K562 (cell line): ENCODE results near the gene C12orf75.

Source experiments
- BRF2 ChIP-seq: IDR thresholded peaks from 3 replicates; pipeline ENCODE4 v1.6.1; 2011; ENCODE audit warnings: borderline replicate concordance, mild to moderate bottlenecking; ENCODE audit not compliant: insufficient read length, insufficient read depth
- CHD4 ChIP-seq: fragments of 200-600 bp; sonication (generic); IDR thresholded peaks from 3 replicates; pipeline ENCODE4 v1.6.1; 2012; ENCODE audit warnings: low read depth, mild to moderate bottlenecking, mixed read lengths, low read length, inconsistent platforms; ENCODE audit not compliant: insufficient read depth, insufficient replicate concordance, poor library complexity, severe bottlenecking
- CTCF ChIP-seq, 3 experiments: IDR thresholded peaks in 2 of 3; conservative IDR thresholded peaks in 1 of 3; 2 replicates each; pipeline ENCODE4 v1.5.1; 2011 to 2012; ENCODE audit warnings: low read length in 3 of 3, mild to moderate bottlenecking in 3 of 3, control low read depth in 2 of 3, improper control_type of control experiment in 1 of 3, inconsistent platforms in 1 of 3, low read depth in 1 of 3, mixed read lengths in 1 of 3, moderate library complexity in 1 of 3; ENCODE audit not compliant: insufficient read depth in 2 of 3
- GATAD2A ChIP-seq: fragments of 450-650 bp; IDR thresholded peaks from 2 replicates; pipeline ENCODE4 v1.6.1; 2017
- JUND ChIP-seq, 2 experiments: IDR thresholded peaks; 2 replicates in 1 of 2; 3 replicates in 1 of 2; pipeline ENCODE4 v1.6.1; 2011; ENCODE audit warnings: borderline replicate concordance in 2 of 2, low read depth in 2 of 2, low read length in 2 of 2, improper control_type of control experiment in 1 of 2, missing biosample characterization in 1 of 2, missing genetic modification characterization in 1 of 2, missing genetic modification reagents in 1 of 2
- POLR2A ChIP-seq: fragments of 450-650 bp; conservative IDR thresholded peaks from 2 replicates; pipeline ENCODE4 v1.6.1; 2016
- SP1 ChIP-seq: sonication (generic); formaldehyde crosslinking; IDR thresholded peaks from 2 replicates; pipeline ENCODE4 v1.8.1; 2022; ENCODE audit warnings: mild to moderate bottlenecking, missing genetic modification reagents
- SPI1 ChIP-seq: IDR thresholded peaks from 2 replicates; pipeline ENCODE4 v1.6.1; 2011; ENCODE audit warnings: low read depth, low read length, control low read depth, borderline replicate concordance
- TCF7L2 ChIP-seq: fragments of 150-350 bp; IDR thresholded peaks from 2 replicates; pipeline ENCODE4 v1.6.1; 2016; ENCODE audit warnings: low read depth, mild to moderate bottlenecking, low read length, moderate library complexity
- ZC3H4 ChIP-seq: sonication (generic); formaldehyde crosslinking; IDR thresholded peaks from 2 replicates; pipeline ENCODE4 v1.9.0; 2021; ENCODE audit warnings: missing genetic modification reagents, borderline replicate concordance
- ZHX1 ChIP-seq: fragments of 150-350 bp; conservative IDR thresholded peaks from 2 replicates; pipeline ENCODE4 v1.6.1; 2014; ENCODE audit warnings: low read length
- ZNF274 ChIP-seq: IDR thresholded peaks from 2 replicates; pipeline ENCODE4 v1.6.1; 2011; ENCODE audit warnings: low read depth, mild to moderate bottlenecking, low read length, moderate library complexity, borderline replicate concordance
- ZNF778 ChIP-seq: fragments of 450-650 bp; formaldehyde crosslinking; IDR thresholded peaks from 2 replicates; pipeline ENCODE4 v1.4.0; 2020; ENCODE audit warnings: mild to moderate bottlenecking, moderate library complexity

- TF ChIP-seq JUND (IDR thresholded peaks at IDR 0.05; ENCODE audit: borderline replicate concordance, low read depth, low read length) (no peak), JUND (tag; IDR thresholded peaks at IDR 0.05; ENCODE audit: borderline replicate concordance, low read depth, low read length) (no peak), BRF2 (no peak), POLR2A (no peak), TCF7L2 (no peak), SPI1 (no peak), SP1 (CRISPR knock-in tag) (no peak), CTCF (IDR thresholded peaks at IDR 0.05 in 2 of 3, conservative IDR thresholded peaks at IDR 0.05 in 1 of 3; ENCODE audit: insufficient read depth in 2 of 3, low read depth in 1 of 3, low read length in 3 of 3) (no peak), CHD4 (no peak), ZNF274 (no peak), ZNF778 (CRISPR knock-in tag) (no peak), ZHX1 (no peak), GATAD2A (no peak), ZC3H4 (CRISPR knock-in tag) (no peak)
Measured at GRCh38 chr12:105402366-105402765, 71.9 kb downstream of the C12orf75 start.
